HL-60 (cell line): ENCODE results near the gene KATNB1.

ENCODE experiments used
- POLR2AphosphoS5 ChIP-seq: IDR thresholded peaks from 2 replicates; pipeline ENCODE4 v1.6.1; 2012; ENCODE audit warnings: low read depth
- SPI1 ChIP-seq: IDR thresholded peaks from 2 replicates; pipeline ENCODE4 v1.6.1; 2012; ENCODE audit warnings: low read depth, mild to moderate bottlenecking, borderline replicate concordance
- TF ChIP-seq, protein P1 (sequence below): IDR thresholded peaks from one replicate; pipeline ENCODE4 v1.5.1; 2011; ENCODE audit warnings: low read length, control low read depth, inconsistent platforms; ENCODE audit not compliant: insufficient read depth

DNA sequence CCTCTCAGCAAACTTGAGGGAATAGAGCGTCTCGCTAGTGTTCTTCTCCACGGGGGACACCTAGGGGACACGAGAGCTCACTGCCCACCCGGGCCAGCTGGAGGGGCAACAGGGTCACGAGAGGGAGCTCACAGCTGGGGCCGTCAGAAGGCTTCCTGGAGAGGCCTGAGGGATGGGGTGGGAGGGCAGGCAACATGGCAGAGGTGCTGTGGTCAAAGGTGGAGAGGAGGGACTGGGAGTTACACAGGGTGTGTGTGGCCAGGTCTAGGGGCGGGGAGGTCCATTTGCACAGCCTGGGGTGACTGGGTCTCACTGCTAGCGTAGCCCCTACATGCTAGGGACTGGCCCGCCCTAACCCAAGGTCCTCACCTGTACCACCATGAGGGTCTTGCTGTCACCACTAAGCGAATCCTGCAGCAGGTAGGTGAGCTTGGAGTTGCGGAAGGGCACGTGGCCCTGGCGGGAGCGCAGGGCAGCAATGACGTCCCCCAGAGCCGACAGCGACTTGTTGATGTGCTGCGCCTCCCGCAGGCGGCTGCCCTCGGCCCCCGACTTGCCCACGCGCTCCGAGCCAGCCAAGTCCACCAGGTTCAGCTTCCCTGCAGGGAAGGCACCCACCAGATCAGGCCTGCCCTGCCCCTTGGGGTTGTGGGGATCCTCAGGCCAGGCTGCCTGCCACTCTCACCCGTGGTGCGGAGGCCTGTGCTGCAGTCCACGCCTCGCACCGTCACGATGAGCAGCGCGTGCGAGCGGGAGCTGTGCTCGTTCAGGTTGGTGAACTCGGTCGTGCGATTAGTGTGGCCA, 25.0 kb downstream of the KATNB1 start:
- TF ChIP-seq, protein P1, sequence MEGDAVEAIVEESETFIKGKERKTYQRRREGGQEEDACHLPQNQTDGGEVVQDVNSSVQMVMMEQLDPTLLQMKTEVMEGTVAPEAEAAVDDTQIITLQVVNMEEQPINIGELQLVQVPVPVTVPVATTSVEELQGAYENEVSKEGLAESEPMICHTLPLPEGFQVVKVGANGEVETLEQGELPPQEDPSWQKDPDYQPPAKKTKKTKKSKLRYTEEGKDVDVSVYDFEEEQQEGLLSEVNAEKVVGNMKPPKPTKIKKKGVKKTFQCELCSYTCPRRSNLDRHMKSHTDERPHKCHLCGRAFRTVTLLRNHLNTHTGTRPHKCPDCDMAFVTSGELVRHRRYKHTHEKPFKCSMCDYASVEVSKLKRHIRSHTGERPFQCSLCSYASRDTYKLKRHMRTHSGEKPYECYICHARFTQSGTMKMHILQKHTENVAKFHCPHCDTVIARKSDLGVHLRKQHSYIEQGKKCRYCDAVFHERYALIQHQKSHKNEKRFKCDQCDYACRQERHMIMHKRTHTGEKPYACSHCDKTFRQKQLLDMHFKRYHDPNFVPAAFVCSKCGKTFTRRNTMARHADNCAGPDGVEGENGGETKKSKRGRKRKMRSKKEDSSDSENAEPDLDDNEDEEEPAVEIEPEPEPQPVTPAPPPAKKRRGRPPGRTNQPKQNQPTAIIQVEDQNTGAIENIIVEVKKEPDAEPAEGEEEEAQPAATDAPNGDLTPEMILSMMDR = no peak
- TF ChIP-seq POLR2AphosphoS5 (no peak), SPI1 (no peak)
